Endodermal cell (in vitro differentiated cells): ENCODE measurements around the gene NFYB. TPM values are rescaled to one million over a fixed set of nuclear protein-coding genes. Genes with fewer than 3 reads are reported as not detected.

Source experiments
- DNase-seq: peaks from one replicate; pipeline ENCODE4 v3.0.0-alpha.2; 2017
- H3K27ac ChIP-seq: 2 replicates; pipeline ENCODE4 v1.5.1; 2013; ENCODE audit warnings: mild to moderate bottlenecking, low read depth, low read length, moderate library complexity
- H3K27me3 ChIP-seq: 2 replicates; pipeline ENCODE4 v1.6.1; 2013; ENCODE audit warnings: mild to moderate bottlenecking, low read length, moderate library complexity; ENCODE audit not compliant: insufficient read depth, control insufficient read depth, poor library complexity, severe bottlenecking
- H3K36me3 ChIP-seq: 2 replicates; pipeline ENCODE4 v1.7.0; 2013; ENCODE audit warnings: mild to moderate bottlenecking, low read length, moderate library complexity; ENCODE audit not compliant: control insufficient read depth, insufficient read depth
- H3K4me1 ChIP-seq: one replicate; pipeline ENCODE4 v1.7.0; 2013; ENCODE audit warnings: low read length; ENCODE audit not compliant: control insufficient read depth, insufficient read depth
- H3K4me3 ChIP-seq: 2 replicates; pipeline ENCODE4 v1.5.1; 2013; ENCODE audit warnings: mild to moderate bottlenecking, low read length, moderate library complexity
- H3K9ac ChIP-seq: 2 replicates; pipeline ENCODE4 v1.6.1; 2013; ENCODE audit warnings: mild to moderate bottlenecking, low read length, moderate library complexity; ENCODE audit not compliant: poor library complexity, severe bottlenecking; ENCODE audit errors: extremely low read depth
- H3K9me3 ChIP-seq: 2 replicates; pipeline ENCODE4 v1.6.1; 2013; ENCODE audit warnings: mild to moderate bottlenecking, low read length, moderate library complexity; ENCODE audit not compliant: control insufficient read depth
- H3K27ac Mint-ChIP-seq: 2 replicates; pipeline ENCODE4 v1.8.0; 2020; ENCODE audit warnings: mixed read lengths
- H3K27me3 Mint-ChIP-seq: 2 replicates; pipeline ENCODE4 v1.8.0; 2021; ENCODE audit warnings: mild to moderate bottlenecking, mixed read lengths; ENCODE audit not compliant: insufficient read depth
- H3K36me3 Mint-ChIP-seq: 2 replicates; pipeline ENCODE4 v1.8.0; 2020; ENCODE audit warnings: low read depth, mixed read lengths
- H3K4me1 Mint-ChIP-seq: 2 replicates; pipeline ENCODE4 v1.8.0; 2020; ENCODE audit warnings: mixed read lengths
- H3K4me3 Mint-ChIP-seq: 2 replicates; pipeline ENCODE4 v1.8.0; 2020; ENCODE audit warnings: mild to moderate bottlenecking, moderate library complexity, mixed read lengths
- H3K9me3 Mint-ChIP-seq: 2 replicates; pipeline ENCODE4 v1.8.0; 2020; ENCODE audit warnings: mild to moderate bottlenecking, mixed read lengths
- CTCF ChIP-seq: fragments of 200-600 bp; sonication (generic); conservative IDR thresholded peaks from 2 replicates; pipeline ENCODE4 v1.5.0; 2021; ENCODE audit warnings: antibody characterized with exemption, mild to moderate bottlenecking
- WGBS, 2 experiments: methylation state at CpG; one replicate each; pipeline versions ENCODE4 v1.1.5 to v1.1.7; 2013; ENCODE audit warnings: missing lambda C conversion rate in 2 of 2, mixed read lengths in 1 of 2; ENCODE audit not compliant: insufficient coverage in 1 of 2, insufficient read length in 1 of 2; 5-methylcytosine and 5-hydroxymethylcytosine counted together
- total RNA-seq, 2 donors: library from RNA; stranded (reverse); fragmentation: NEBNext Ultra II Directional in 1 of 2; extraction: Animal tissue kit (Norgen Biotek cat#: 25700) in 1 of 2; gene quantifications; 2 replicates in 1 of 2; 3 replicates in 1 of 2; pipeline ENCODE4 v1.2.1, GENCODE V29; 2021

The NFYB gene
- total RNA-seq, 2 donors from 2014 or later: 31.2 to 36.3 TPM

- Histone ChIP-seq H3K36me3 (no peaks in the 10 kb centered on the region), H3K27ac (no peak overlapping the region), H3K9ac (no peak overlapping the region), H3K27me3 (no peaks in the 10 kb centered on the region), H3K4me1 (no peaks in the 10 kb centered on the region), H3K9me3 (peaks cover 22% of the 10 kb centered on the region), H3K4me3 (no peak overlapping the region)
- WGBS, 2 experiments: 72 to 82% methylated on average over 2 to 4 of the region's 4 CpGs
- Mint-ChIP-seq H3K27ac (no peak overlapping the region), H3K27me3 (peaks cover 7% of the 10 kb centered on the region), H3K9me3 (peaks cover 21% of the 10 kb centered on the region), H3K4me3 (no peak overlapping the region), H3K36me3 (no peaks in the 10 kb centered on the region), H3K4me1 (no peaks in the 10 kb centered on the region)
- no peak for TF ChIP-seq CTCF
- peak; percentile 31 for DNase-seq
These were observed 43.3 kb upstream of the NFYB start for GRCh38 chr12:104181313-104181712.

- peaks cover 22% of the 10 kb centered on the region for H3K9me3 ChIP-seq
- no peak for TF ChIP-seq CTCF
- Mint-ChIP-seq H3K27me3 (peaks cover 7% of the 10 kb centered on the region), H3K27ac (no peak overlapping the region), H3K36me3 (no peaks in the 10 kb centered on the region), H3K4me1 (no peaks in the 10 kb centered on the region), H3K9me3 (peaks cover 19% of the 10 kb centered on the region), H3K4me3 (no peak overlapping the region)
- WGBS, 2 experiments: 86 to 92% methylated on average over 5 of the region's 5 CpGs
- no peak for DNase-seq
- H3K4me3 ChIP-seq: no peak overlapping the region
- H3K36me3 ChIP-seq: no peaks in the 10 kb centered on the region
- no peaks in the 10 kb centered on the region for H3K27me3 ChIP-seq
- no peak overlapping the region for H3K9ac ChIP-seq
- no peaks in the 10 kb centered on the region for H3K4me1 ChIP-seq
- no peak overlapping the region for H3K27ac ChIP-seq
These were observed 42.4 kb upstream of the NFYB start for GRCh38 chr12:104180374-104180773.

GRCh38 chr12:104177663-104178501 lies 39.9 kb upstream of the NFYB start:
- Histone ChIP-seq H3K4me1 (no peaks in the 10 kb centered on the region), H3K27ac (no peak overlapping the region), H3K4me3 (no peak overlapping the region), H3K27me3 (no peaks in the 10 kb centered on the region), H3K9ac (no peak overlapping the region), H3K9me3 (no peaks in the 10 kb centered on the region), H3K36me3 (no peaks in the 10 kb centered on the region)
- Mint-ChIP-seq H3K36me3 (no peaks in the 10 kb centered on the region), H3K9me3 (no peaks in the 10 kb centered on the region), H3K4me1 (no peaks in the 10 kb centered on the region), H3K27me3 (peaks cover 7% of the 10 kb centered on the region), H3K27ac (no peak overlapping the region), H3K4me3 (no peak overlapping the region)
- 84 to 96% methylated on average over 3 to 6 of the region's 8 CpGs for WGBS, 2 experiments
- DNase-seq: no peak
- TF ChIP-seq CTCF: no peak
